Endothelial cell of umbilical vein (primary cell): ENCODE measurements around the gene KIR3DL3. TPM values are rescaled to one million over a fixed set of nuclear protein-coding genes. Genes with fewer than 3 reads are reported as not detected.
"Not testable (repeated sequence)": the region's sequence is repeated elsewhere in the genome, so short reads cannot be mapped to it uniquely, and the experiment has no call there.

Experiments
- BruUV-seq: library from RNA; stranded (reverse); fragments of 400-500 nt; replicated peaks from 2 replicates; lab custom pipeline; 2021; lab: Mats Ljungman, UMichigan
- CTCF ChIA-PET: fragments of 300-600, 350-600 bp; sonication (Branson Sonifier 250); formaldehyde crosslinking; loops from one replicate; lab custom pipeline; 2021; ENCODE audit warnings: antibody characterized with exemption, inconsistent platforms; lab: Charles Lee
- POLR2A ChIA-PET: fragments of 300-600, 350-600 bp; sonication (Branson Sonifier 250); formaldehyde crosslinking; loops from one replicate; lab custom pipeline; 2021; ENCODE audit warnings: antibody characterized with exemption, inconsistent platforms; lab: Charles Lee
- DNase-seq: peaks from one replicate; pipeline ENCODE4 v3.0.0-alpha.2; 2011; ENCODE audit warnings: low read depth, low spot score
- FAIRE-seq: peaks from 2 replicates; lab custom pipeline; 2011; peaks lifted over from hg19 to GRCh38; lab: Jason Lieb, UNC
- H2AFZ ChIP-seq: 2 replicates; pipeline ENCODE4 v1.6.0; 2012; ENCODE audit warnings: low read depth, low read length, control low read depth, inconsistent platforms
- H3K27ac ChIP-seq: 2 replicates; pipeline ENCODE4 v1.5.1; 2011; ENCODE audit warnings: low read depth, mild to moderate bottlenecking, control low read depth, low read length, moderate library complexity; ENCODE audit not compliant: insufficient read depth
- H3K27me3 ChIP-seq, 2 experiments: 2 replicates each; pipeline versions ENCODE4 v1.6.0 to v1.6.1; 2011; ENCODE audit warnings: low read length in 2 of 2, mixed read lengths in 1 of 2; ENCODE audit not compliant: control insufficient read depth in 2 of 2, insufficient read depth in 2 of 2
- H3K36me3 ChIP-seq, 2 experiments: 2 replicates in 1 of 2; 3 replicates in 1 of 2; pipeline ENCODE4 v1.5.1; 2011; ENCODE audit warnings: low read length in 2 of 2, mild to moderate bottlenecking in 1 of 2, moderate library complexity in 1 of 2; ENCODE audit not compliant: control insufficient read depth in 2 of 2, insufficient read depth in 2 of 2; ENCODE audit errors: extremely low read depth in 1 of 2
- H3K4me1 ChIP-seq: 3 replicates; pipeline ENCODE4 v1.5.1; 2011; ENCODE audit warnings: mild to moderate bottlenecking, low read length; ENCODE audit not compliant: control insufficient read depth, insufficient read depth; ENCODE audit errors: extremely low read depth
- H3K4me2 ChIP-seq: 2 replicates; pipeline ENCODE4 v1.6.1; 2011; ENCODE audit warnings: low read length, control low read depth, mixed read lengths; ENCODE audit not compliant: insufficient read depth
- H3K4me3 ChIP-seq, 3 experiments: fragments of 200-600 bp in 1 of 3; sonication (generic), shearing (Covaris generic) in 1 of 3; replicated peaks in 1 of 3; 2 replicates each; pipeline ENCODE4 v1.5.1; 2011 to 2016; ENCODE audit warnings: control low read depth in 3 of 3, low read length in 3 of 3, mild to moderate bottlenecking in 2 of 3, inconsistent platforms in 1 of 3, low read depth in 1 of 3, moderate library complexity in 1 of 3; ENCODE audit not compliant: insufficient read depth in 1 of 3
- H3K79me2 ChIP-seq: 2 replicates; pipeline ENCODE4 v1.6.0; 2012; ENCODE audit warnings: low read length, inconsistent platforms; ENCODE audit not compliant: control insufficient read depth, insufficient read depth
- H3K9ac ChIP-seq: replicated peaks from 2 replicates; pipeline ENCODE3; 2011; ENCODE audit warnings: low read length, control low read depth; ENCODE audit not compliant: insufficient read depth; ENCODE audit errors: extremely low read depth
- H3K9me1 ChIP-seq: replicated peaks from 3 replicates; pipeline ENCODE4 v1.6.0; 2011; ENCODE audit warnings: mild to moderate bottlenecking, low read length; ENCODE audit not compliant: control insufficient read depth, insufficient read depth; ENCODE audit errors: extremely low read depth
- H3K9me3 ChIP-seq: replicated peaks from 2 replicates; pipeline ENCODE4 v1.5.1; 2012; ENCODE audit warnings: low read length, inconsistent platforms; ENCODE audit not compliant: control insufficient read depth, insufficient read depth
- H4K20me1 ChIP-seq: replicated peaks from 2 replicates; pipeline ENCODE3; 2011; ENCODE audit warnings: mild to moderate bottlenecking, low read length; ENCODE audit not compliant: control insufficient read depth, insufficient read depth; ENCODE audit errors: extremely low read depth
- dilution Hi-C: fragments of 300-500 bp; cut with MboI; formaldehyde crosslinking; loops from one replicate; pipeline ENCODE4 v1.15.0; 2019; ENCODE audit warnings: low sequenced_read_pairs; ENCODE audit not compliant: extremely low pct_ligation_motif_present
- intact Hi-C: fragments of 100-400 bp; cut with micrococcal nuclease; formaldehyde crosslinking; loops from one replicate; pipeline ENCODE4 v1.10.0; 2022
- polyA plus RNA-seq, 4 experiments: library from polyadenylated mRNA; depleted of rRNA in 3 of 4; stranded (reverse) in 3 of 4; unstranded in 1 of 4; fragments of >200 nt; gene quantifications; 2 replicates each; pipeline versions ENCODE4 v1.2.1 to v1.2.3, GENCODE V29; 2011 to 2012; ENCODE audit warnings: missing spikeins in 1 of 4
- total RNA-seq: library from RNA; stranded (reverse); gene quantifications from 2 replicates; pipeline ENCODE4 v1.2.3, GENCODE V29; 2021

Gene KIR3DL3
- total and polyA plus RNA-seq, 2 donors (not counting 3 experiments of a cell fraction or from before 2014, with no cell fraction given): not detected

- H3K9ac ChIP-seq, CTCF ChIA-PET, POLR2A ChIA-PET, H3K4me1 ChIP-seq, FAIRE-seq, H2AFZ ChIP-seq, H3K27ac ChIP-seq, H4K20me1 ChIP-seq, H3K4me2 ChIP-seq, H3K36me3 ChIP-seq, H3K9me1 ChIP-seq, dilution Hi-C loops, H3K4me3 ChIP-seq, DNase-seq, H3K9me3 ChIP-seq, intact Hi-C loops, H3K27me3 ChIP-seq, H3K79me2 ChIP-seq, BruUV-seq: not testable (repeated sequence)
These were observed 34.3 kb downstream of the KIR3DL3 start for GRCh38 chr19:54758577-54758976.

GRCh38 chr19:54764219-54764618 lies 40.0 kb downstream of the KIR3DL3 start:
- POLR2A ChIA-PET, H3K27ac ChIP-seq, DNase-seq, H3K9me3 ChIP-seq, H3K4me2 ChIP-seq, H3K27me3 ChIP-seq, FAIRE-seq, BruUV-seq, CTCF ChIA-PET, H3K36me3 ChIP-seq, H3K4me3 ChIP-seq, H2AFZ ChIP-seq, intact Hi-C loops, H3K9ac ChIP-seq, H3K9me1 ChIP-seq, H4K20me1 ChIP-seq, H3K4me1 ChIP-seq, H3K79me2 ChIP-seq, dilution Hi-C loops: not testable (repeated sequence)

GRCh38 chr19:54766464-54766863 lies 42.2 kb downstream of the KIR3DL3 start:
- intact Hi-C loops, H3K4me2 ChIP-seq, H3K36me3 ChIP-seq, H3K27me3 ChIP-seq, DNase-seq, H3K9me3 ChIP-seq, H4K20me1 ChIP-seq, H3K9me1 ChIP-seq, H2AFZ ChIP-seq, CTCF ChIA-PET, H3K4me3 ChIP-seq, H3K79me2 ChIP-seq, BruUV-seq, H3K9ac ChIP-seq, H3K27ac ChIP-seq, dilution Hi-C loops, POLR2A ChIA-PET, FAIRE-seq, H3K4me1 ChIP-seq: not testable (repeated sequence)

GRCh38 chr19:54769646-54770045 lies 45.4 kb downstream of the KIR3DL3 start, which contains the start of gene KIR2DL1:
KIR2DL1 (plus strand) TSS chr19:54769793; CDS start chr19:54769851, 58 bp downstream.
- H3K27ac ChIP-seq, H3K4me1 ChIP-seq, H3K79me2 ChIP-seq, CTCF ChIA-PET, H3K4me3 ChIP-seq, H3K4me2 ChIP-seq, BruUV-seq, H4K20me1 ChIP-seq, H3K9ac ChIP-seq, POLR2A ChIA-PET, intact Hi-C loops, H3K9me3 ChIP-seq, H2AFZ ChIP-seq, FAIRE-seq, H3K9me1 ChIP-seq, DNase-seq, H3K27me3 ChIP-seq, H3K36me3 ChIP-seq, dilution Hi-C loops: not testable (repeated sequence)
